GM12801 (cell line): ENCODE measurements around the gene ABCB8.

Source experiments
- TF ChIP-seq, protein P1 (sequence below): IDR thresholded peaks from one replicate; pipeline ENCODE4 v1.5.1; 2011; ENCODE audit warnings: control low read depth; ENCODE audit not compliant: insufficient read length; ENCODE audit errors: extremely low read depth

ABCB8 gene

GRCh38 chr7:151091988-151092387, 63.7 kb downstream of the ABCB8 start:
- TF ChIP-seq, protein P1, sequence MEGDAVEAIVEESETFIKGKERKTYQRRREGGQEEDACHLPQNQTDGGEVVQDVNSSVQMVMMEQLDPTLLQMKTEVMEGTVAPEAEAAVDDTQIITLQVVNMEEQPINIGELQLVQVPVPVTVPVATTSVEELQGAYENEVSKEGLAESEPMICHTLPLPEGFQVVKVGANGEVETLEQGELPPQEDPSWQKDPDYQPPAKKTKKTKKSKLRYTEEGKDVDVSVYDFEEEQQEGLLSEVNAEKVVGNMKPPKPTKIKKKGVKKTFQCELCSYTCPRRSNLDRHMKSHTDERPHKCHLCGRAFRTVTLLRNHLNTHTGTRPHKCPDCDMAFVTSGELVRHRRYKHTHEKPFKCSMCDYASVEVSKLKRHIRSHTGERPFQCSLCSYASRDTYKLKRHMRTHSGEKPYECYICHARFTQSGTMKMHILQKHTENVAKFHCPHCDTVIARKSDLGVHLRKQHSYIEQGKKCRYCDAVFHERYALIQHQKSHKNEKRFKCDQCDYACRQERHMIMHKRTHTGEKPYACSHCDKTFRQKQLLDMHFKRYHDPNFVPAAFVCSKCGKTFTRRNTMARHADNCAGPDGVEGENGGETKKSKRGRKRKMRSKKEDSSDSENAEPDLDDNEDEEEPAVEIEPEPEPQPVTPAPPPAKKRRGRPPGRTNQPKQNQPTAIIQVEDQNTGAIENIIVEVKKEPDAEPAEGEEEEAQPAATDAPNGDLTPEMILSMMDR = no peak

GRCh38 chr7:151093748-151094147, 65.5 kb downstream of the ABCB8 start:
- TF ChIP-seq, protein P1 = no peak

DNA sequence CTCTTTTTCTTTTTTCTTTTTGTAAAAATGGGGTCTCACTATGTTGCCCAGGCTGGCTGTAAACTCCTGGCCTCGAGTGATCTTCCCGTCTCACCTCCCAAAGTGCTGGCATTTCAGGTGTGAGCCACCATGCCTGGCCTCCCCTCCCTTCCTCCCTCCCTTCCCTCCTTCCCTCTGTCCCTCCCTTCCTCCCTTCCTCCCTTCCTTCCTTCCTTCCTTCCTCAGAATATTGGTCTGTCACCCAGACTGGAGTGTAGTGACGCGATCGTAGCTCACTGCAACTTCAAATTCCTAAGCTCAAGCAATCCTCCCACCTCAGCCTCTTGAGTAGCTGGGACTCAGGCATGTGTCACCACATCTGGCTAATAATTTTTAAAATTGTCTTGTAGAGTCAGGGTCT, 66.4 kb downstream of the ABCB8 start:
- TF ChIP-seq, protein P1 = no peak

DNA sequence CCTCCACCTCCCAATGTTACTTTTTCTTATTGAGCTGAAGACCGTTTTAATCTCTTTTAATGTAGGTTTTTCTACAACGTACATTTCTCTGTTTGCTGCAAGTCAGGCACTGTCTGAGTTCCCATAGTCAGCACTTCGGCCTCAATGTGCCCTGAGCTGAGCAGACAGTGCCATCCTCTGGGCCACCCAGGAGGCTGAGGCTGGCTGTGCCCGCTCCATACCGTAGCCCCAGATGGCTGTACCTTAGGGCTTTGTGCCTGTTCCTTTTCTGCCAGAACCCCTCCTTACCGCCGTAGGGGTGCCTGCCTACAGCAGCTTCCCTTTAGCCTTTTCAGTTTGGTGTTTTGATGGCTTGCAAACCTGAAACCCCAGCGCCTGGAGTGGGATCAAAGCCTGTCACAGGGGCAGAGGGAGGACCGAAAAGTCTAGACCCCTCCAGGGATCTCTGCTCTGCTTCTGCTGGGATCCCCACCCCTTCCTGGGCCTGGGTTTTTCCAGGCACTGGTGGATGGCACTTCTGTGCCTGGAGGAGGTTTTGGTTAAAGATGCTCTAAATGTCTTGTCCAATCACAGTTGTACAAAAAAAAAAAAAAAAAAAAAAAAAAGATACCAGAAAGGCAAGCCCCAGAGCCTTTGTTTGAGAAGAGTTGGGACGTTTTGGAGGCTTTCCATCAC, 67.0 kb downstream of the ABCB8 start:
- TF ChIP-seq, protein P1 = no peak

GRCh38 chr7:151095828-151096475, 67.7 kb downstream of the ABCB8 start:
- TF ChIP-seq, protein P1 = no peak
